HG03039 (cell line): Measurements from ENCODE around the gene GARRE1.
A peak's percentile ranks its signal among the peaks of the same experiment; 100 is the strongest.
"Not testable (repeated sequence)": the region's sequence is repeated elsewhere in the genome, so short reads cannot be mapped to it uniquely, and the experiment has no call there.

Source experiments
- ATAC-seq: cut with Tn5 transposase; IDR thresholded peaks from one replicate; pipeline ENCODE4 v1.9.1; 2021; ENCODE audit warnings: mild to moderate bottlenecking, moderate library complexity; ENCODE audit not compliant: unreplicated experiment

Gene GARRE1

GRCh38 chr19:34232566-34233481 is 21.5 kb upstream of the GARRE1 start:
- ATAC-seq, result peak; percentile 65

GRCh38 chr19:34235425-34235940 is 18.9 kb upstream of the GARRE1 start:
- ATAC-seq, result no peak

GRCh38 chr19:34236035-34236987 is 18.0 kb upstream of the GARRE1 start:
- no peak for ATAC-seq

- no peak for ATAC-seq
Observed at GRCh38 chr19:34237283-34237682, 17.1 kb upstream of the GARRE1 start.

GRCh38 chr19:34237939-34238338 is 16.4 kb upstream of the GARRE1 start:
- ATAC-seq, result no peak

GRCh38 chr19:34241513-34242337 is 12.6 kb upstream of the GARRE1 start:
- no peak for ATAC-seq

- not testable (repeated sequence) for ATAC-seq
Observed at GRCh38 chr19:34243138-34243875, 11.0 kb upstream of the GARRE1 start.

GRCh38 chr19:34243876-34244578 is 10.3 kb upstream of the GARRE1 start:
- ATAC-seq, result no peak

- no peak for ATAC-seq
Observed at GRCh38 chr19:34244611-34245299, 9.6 kb upstream of the GARRE1 start.

GRCh38 chr19:34246340-34246739 is 8.0 kb upstream of the GARRE1 start:
- ATAC-seq, result no peak

GRCh38 chr19:34248941-34249340 is 5.4 kb upstream of the GARRE1 start:
- no peak for ATAC-seq

GRCh38 chr19:34253167-34253566 is 1.2 kb upstream of the GARRE1 start:
- ATAC-seq, result not testable (repeated sequence)

GRCh38 chr19:34253681-34254045 is 691 bp upstream of the GARRE1 start:
- not testable (repeated sequence) for ATAC-seq

- peak; percentile 43 for ATAC-seq
Observed at GRCh38 chr19:34254698-34255432, 511 bp downstream of the GARRE1 start.

GRCh38 chr19:34255546-34255945 is 1.2 kb downstream of the GARRE1 start:
- no peak for ATAC-seq

GRCh38 chr19:34256835-34257558 is 2.6 kb downstream of the GARRE1 start:
- ATAC-seq, result no peak

GRCh38 chr19:34257559-34257924 is 3.2 kb downstream of the GARRE1 start:
- ATAC-seq, result no peak
